ACC112 (cell line): ENCODE data around the gene TGM6.

Experiments used
- H2AFZ ChIP-seq: fragments of 200-600 bp; sonication (generic); one replicate; pipeline ENCODE4 v1.6.0; 2017; ENCODE audit warnings: antibody characterized with exemption, low read length; ENCODE audit not compliant: unreplicated experiment
- H3K27ac ChIP-seq: fragments of 200-600 bp; sonication (generic); 2 replicates; pipeline ENCODE4 v1.5.1; 2014; ENCODE audit warnings: low read depth, mild to moderate bottlenecking, antibody characterized with exemption, low read length, moderate library complexity
- H3K27me3 ChIP-seq: fragments of 200-600 bp; sonication (generic); 2 replicates; pipeline ENCODE4 v1.6.1; 2014; ENCODE audit warnings: mild to moderate bottlenecking, antibody characterized with exemption, low read length, moderate library complexity, mixed read lengths; ENCODE audit not compliant: insufficient read depth
- H3K36me3 ChIP-seq: fragments of 200-600 bp; sonication (generic); 2 replicates; pipeline ENCODE4 v1.6.1; 2016; ENCODE audit warnings: mild to moderate bottlenecking, antibody characterized with exemption, low read length, moderate library complexity, mixed read lengths; ENCODE audit not compliant: insufficient read depth
- H3K4me1 ChIP-seq: fragments of 200-600 bp; sonication (generic); one replicate; pipeline ENCODE4 v1.6.1; 2016; ENCODE audit warnings: low read length, mixed read lengths; ENCODE audit not compliant: insufficient read depth, unreplicated experiment, control insufficient read depth
- H3K4me3 ChIP-seq: fragments of 200-600 bp; sonication (generic); 2 replicates; pipeline ENCODE4 v1.5.1; 2014; ENCODE audit warnings: mild to moderate bottlenecking, low read depth, low read length
- H3K79me2 ChIP-seq: fragments of 200-600 bp; sonication (generic); one replicate; pipeline ENCODE4 v1.6.0; 2016; ENCODE audit warnings: low read length; ENCODE audit not compliant: control insufficient read depth, unreplicated experiment, insufficient read depth

Gene TGM6

DNA sequence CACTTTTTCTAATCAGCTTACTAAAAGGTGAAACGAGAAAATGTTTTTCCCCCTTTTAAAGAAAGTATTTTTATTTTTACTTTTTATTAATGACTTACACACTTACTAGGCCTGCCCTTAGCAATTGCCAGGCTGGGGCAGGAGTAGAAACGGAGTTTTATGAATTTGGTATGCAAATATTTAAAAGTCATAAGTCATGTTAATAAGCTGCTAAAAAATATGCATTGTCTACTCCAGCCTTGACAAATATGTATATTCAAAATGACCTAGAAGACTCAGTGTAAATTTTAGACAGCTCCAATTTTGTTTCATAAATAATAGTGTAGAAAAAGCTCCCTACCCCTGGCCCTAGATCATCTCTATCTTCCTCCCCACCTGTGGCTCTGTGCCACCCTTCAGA is 17.5 kb upstream of the TGM6 start:
- no peak overlapping the region for H3K27ac ChIP-seq
- no peaks in the 10 kb centered on the region for H3K79me2 ChIP-seq
- H3K36me3 ChIP-seq = no peaks in the 10 kb centered on the region
- H3K4me1 ChIP-seq = peaks cover 8% of the 10 kb centered on the region
- H3K4me3 ChIP-seq = no peak overlapping the region
- no peaks in the 10 kb centered on the region; the same call in 1 of the 2 replicates for H3K27me3 ChIP-seq
- no peak overlapping the region for H2AFZ ChIP-seq

DNA sequence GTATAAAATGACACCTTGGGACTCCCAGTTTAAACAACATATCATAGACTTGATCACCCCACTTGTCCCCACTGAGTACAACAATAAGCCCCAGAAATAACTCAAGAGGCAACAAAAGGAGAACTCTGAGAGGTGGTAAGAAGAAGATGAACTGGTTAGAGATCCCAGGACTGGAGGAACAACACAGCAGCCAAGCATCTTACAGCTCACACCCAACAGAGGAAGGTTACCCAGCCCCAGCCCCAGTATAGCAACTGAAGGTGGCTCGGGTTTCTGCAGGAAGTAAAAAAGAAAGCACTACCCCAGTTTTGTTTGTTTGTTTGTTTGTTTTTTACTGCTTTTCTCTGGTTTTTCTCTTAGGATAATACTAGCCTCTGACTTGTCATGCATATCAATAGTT is 17.1 kb upstream of the TGM6 start:
- Histone ChIP-seq H3K4me3 (peak overlapping the region; percentile 11; the same call in 1 of the 2 replicates), H3K27me3 (peaks cover 3% of the 10 kb centered on the region; the same call in 1 of the 2 replicates), H3K4me1 (peaks cover 8% of the 10 kb centered on the region), H3K27ac (peak overlapping the region; percentile 37), H2AFZ (no peak overlapping the region), H3K36me3 (no peaks in the 10 kb centered on the region), H3K79me2 (no peaks in the 10 kb centered on the region)

DNA sequence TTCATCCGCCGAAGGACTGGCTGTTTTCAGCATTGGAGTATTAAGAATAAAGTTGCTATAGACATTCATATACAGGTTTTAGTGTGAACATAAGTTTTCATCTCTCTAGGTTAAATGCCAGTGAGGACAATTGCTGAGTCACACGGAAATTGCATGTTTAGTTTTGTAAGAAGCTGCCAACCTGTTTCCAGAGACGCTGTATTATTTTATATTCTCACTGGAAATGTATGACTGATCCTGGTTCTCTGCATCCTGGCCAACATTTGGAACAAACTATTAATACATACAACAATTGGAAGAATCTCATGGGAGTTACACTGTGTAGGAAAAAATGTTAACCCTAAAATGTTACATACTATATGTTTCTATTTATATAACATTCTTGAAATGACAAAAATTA is 16.7 kb upstream of the TGM6 start:
- peaks cover 3% of the 10 kb centered on the region; the same call in 1 of the 2 replicates for H3K27me3 ChIP-seq
- H3K4me1 ChIP-seq = peaks cover 8% of the 10 kb centered on the region
- H3K4me3 ChIP-seq = peak overlapping the region; percentile 11; the same call in 1 of the 2 replicates
- no peak overlapping the region for H2AFZ ChIP-seq
- H3K79me2 ChIP-seq = no peaks in the 10 kb centered on the region
- peak overlapping the region; percentile 37 for H3K27ac ChIP-seq
- H3K36me3 ChIP-seq = no peaks in the 10 kb centered on the region

DNA sequence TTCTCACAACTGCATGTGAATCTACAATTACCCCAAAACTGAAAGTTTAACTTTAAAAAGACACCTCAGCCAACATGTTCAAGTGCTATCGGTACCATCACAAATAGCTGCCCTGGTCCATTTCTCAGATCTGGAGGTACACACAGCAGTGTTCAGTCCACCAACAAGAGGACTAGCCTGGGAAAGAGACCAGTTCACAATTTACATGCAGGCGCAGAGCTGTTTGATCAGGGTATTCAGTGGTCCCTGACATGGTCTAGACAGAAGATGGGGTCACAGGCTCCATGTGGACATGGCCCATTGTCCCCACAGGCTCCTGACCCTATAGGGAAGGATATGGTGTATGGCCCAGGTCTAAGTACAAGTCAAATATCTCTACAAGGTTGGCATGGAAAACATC is 15.6 kb upstream of the TGM6 start:
- H3K4me1 ChIP-seq = peaks cover 8% of the 10 kb centered on the region
- H3K79me2 ChIP-seq = no peaks in the 10 kb centered on the region
- H3K27ac ChIP-seq = no peak overlapping the region
- H3K36me3 ChIP-seq = no peaks in the 10 kb centered on the region
- H2AFZ ChIP-seq = no peak overlapping the region
- H3K27me3 ChIP-seq = peaks cover 6% of the 10 kb centered on the region; the same call in 1 of the 2 replicates
- H3K4me3 ChIP-seq = no peak overlapping the region

DNA sequence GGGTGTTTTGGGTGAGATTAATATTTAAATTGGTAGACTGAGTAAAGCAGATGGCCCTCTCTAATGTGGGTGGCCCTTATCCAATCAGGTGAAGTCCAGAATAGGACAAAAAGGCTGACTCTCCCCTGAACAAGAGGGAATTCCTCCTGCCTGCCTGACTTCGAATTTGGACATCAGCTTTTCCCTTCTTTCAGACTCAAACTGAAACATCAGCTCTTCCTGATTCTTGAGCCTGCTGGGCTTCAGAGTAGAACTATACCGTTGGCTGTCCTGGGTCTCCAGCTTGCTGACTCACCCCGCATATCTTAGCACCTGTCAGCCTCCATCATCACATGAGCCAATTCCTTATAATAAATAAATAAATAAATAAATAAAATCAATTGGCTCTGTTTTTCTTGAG is 15.0 kb upstream of the TGM6 start:
- Histone ChIP-seq H3K27me3 (peaks cover 12% of the 10 kb centered on the region; the same call in 1 of the 2 replicates), H2AFZ (no peak overlapping the region), H3K36me3 (no peaks in the 10 kb centered on the region), H3K4me1 (peaks cover 8% of the 10 kb centered on the region), H3K27ac (no peak overlapping the region), H3K4me3 (no peak overlapping the region), H3K79me2 (no peaks in the 10 kb centered on the region)

DNA sequence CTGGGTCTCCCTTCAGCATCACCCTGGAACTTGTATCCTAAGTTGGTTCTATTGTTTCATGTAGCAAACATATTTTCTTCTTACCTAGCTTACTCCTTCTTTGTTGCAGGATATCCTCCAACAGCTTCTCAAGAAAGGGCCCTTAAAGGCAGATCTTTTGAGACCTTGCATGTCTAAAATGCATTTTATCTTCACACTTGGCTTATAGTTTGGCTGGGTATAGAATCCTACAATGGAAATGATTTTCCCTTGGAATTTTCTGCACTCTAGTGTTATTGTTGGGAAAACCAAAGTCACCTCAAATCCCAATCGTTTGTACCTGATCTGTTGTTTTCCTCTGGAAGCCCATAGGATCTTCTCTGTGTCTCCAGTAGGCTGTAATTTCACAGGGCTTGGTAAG is 12.1 kb upstream of the TGM6 start:
- Histone ChIP-seq H3K4me1 (peaks cover 5% of the 10 kb centered on the region), H3K27me3 (peaks cover 20% of the 10 kb centered on the region; the same call in 1 of the 2 replicates), H3K27ac (no peak overlapping the region), H3K4me3 (no peak overlapping the region), H3K79me2 (no peaks in the 10 kb centered on the region), H2AFZ (no peak overlapping the region), H3K36me3 (no peaks in the 10 kb centered on the region)

DNA sequence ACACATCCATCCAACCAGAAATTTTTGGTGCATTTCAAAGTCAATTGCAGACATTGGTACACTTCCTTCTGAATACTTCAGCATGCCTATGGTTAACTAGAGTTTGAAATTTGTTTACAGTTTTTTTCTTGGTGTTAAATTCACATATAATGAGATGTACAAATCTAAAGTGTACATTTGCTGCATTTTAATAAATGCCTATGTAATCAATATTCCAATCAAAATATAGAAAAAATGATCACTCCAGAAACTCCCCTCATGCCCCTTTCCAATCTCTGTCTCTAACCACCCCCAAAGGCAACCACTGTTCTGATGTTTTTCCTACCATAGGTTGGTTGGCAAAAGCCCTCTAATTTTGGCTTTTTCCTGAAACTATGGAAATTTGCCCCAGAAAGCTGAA is 7.6 kb upstream of the TGM6 start:
- Histone ChIP-seq H3K36me3 (no peaks in the 10 kb centered on the region), H3K4me3 (no peak overlapping the region), H3K27ac (no peak overlapping the region), H3K27me3 (peaks cover 20% of the 10 kb centered on the region; the same call in 1 of the 2 replicates), H2AFZ (no peak overlapping the region), H3K4me1 (no peaks in the 10 kb centered on the region), H3K79me2 (no peaks in the 10 kb centered on the region)

- Histone ChIP-seq H3K36me3 (no peaks in the 10 kb centered on the region), H3K4me3 (no peak overlapping the region), H2AFZ (no peak overlapping the region), H3K27me3 (peaks cover 17% of the 10 kb centered on the region; the same call in 1 of the 2 replicates), H3K4me1 (no peaks in the 10 kb centered on the region), H3K27ac (no peak overlapping the region), H3K79me2 (no peaks in the 10 kb centered on the region)
Observed at GRCh38 chr20:2374346-2375125, 6.2 kb upstream of the TGM6 start.

DNA sequence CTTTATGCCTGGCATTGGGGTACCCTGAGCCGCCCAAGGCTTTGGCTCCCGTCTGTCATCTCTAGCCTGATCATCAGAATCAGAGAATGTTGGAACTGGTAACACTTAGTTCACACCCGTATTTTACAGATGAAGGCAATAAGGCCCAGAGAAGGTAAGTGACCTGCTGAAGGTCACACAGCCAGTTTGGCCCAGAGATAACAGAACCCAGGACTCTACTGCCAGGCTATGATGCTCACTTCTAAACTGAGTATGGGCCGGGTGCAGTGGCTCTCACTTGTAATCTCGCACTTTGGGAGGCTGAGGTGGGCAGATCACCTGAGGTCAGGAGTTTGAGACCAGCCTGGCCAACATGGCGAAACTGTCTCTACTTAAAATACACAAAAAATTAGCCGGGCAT is 1.8 kb upstream of the TGM6 start:
- Histone ChIP-seq H3K79me2 (no peaks in the 10 kb centered on the region), H2AFZ (no peak overlapping the region), H3K36me3 (no peaks in the 10 kb centered on the region), H3K4me3 (no peak overlapping the region), H3K4me1 (no peaks in the 10 kb centered on the region), H3K27ac (no peak overlapping the region), H3K27me3 (no peaks in the 10 kb centered on the region)

GRCh38 chr20:2379511-2380229 is 1.0 kb upstream of the TGM6 start:
- Histone ChIP-seq H3K36me3 (no peaks in the 10 kb centered on the region), H3K4me1 (no peaks in the 10 kb centered on the region), H2AFZ (no peak overlapping the region), H3K4me3 (no peak overlapping the region), H3K79me2 (no peaks in the 10 kb centered on the region), H3K27ac (no peak overlapping the region), H3K27me3 (no peaks in the 10 kb centered on the region)

DNA sequence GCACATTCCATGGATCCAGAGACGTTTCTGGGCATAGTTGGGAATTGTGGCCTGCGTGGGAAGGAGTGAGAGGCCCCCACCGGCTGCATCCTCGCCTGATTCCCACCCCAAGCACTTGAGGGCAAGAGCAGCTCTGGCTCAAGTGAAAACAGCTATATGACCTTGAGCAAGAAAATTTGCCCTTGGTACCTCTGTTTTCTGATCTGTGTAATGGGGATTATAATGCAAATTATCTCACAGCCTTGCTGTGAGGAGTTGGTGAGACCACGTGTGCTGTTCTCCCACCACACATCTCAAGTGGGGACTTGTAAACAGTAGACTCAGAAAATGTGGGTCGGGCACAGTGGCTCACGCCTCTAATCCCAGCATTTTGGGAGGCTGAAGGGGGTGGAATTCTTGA is 602 bp downstream of the TGM6 start:
- no peak overlapping the region for H2AFZ ChIP-seq
- H3K4me1 ChIP-seq = no peaks in the 10 kb centered on the region
- no peaks in the 10 kb centered on the region for H3K79me2 ChIP-seq
- no peak overlapping the region for H3K27ac ChIP-seq
- H3K36me3 ChIP-seq = no peaks in the 10 kb centered on the region
- no peaks in the 10 kb centered on the region for H3K27me3 ChIP-seq
- no peak overlapping the region for H3K4me3 ChIP-seq
